ENCODE measurements around the gene CYP3A7. TPM values are rescaled to one million over a fixed set of nuclear protein-coding genes. Genes with fewer than 3 reads are reported as not detected.

CYP3A7 gene
- total and polyA plus RNA-seq, 11 donors, result not detected

DNA sequence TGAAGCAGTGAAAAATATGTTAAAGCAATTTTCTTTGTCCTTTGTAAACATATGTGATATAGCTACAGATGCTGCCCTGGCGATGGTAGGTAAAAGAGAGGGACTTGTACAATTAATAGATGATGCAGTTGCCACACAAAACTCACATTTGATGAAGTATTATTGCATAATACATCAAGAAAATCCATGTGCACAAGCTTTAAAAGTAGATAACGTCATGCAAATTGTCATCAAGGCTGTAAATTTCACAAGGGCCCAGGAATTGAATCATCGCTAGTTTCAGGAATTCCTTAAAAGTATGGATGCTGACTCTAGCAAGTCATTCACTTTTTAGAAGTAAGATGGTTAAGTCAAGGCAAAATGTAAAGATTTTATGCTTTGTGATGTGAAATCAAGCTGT is 65.2 kb downstream of the CYP3A7 start:
- WGBS, 4 donors, result 93 to 95% (median 94%) methylated on average over 3 of the region's 3 CpGs
- intact Hi-C loops (cut with DNase I), result no loop called here
- ATAC-seq, result no peak
- Histone ChIP-seq H3K4me1 (peaks cover 0 to 5% (median 0%) of the 10 kb centered on the region in 12 donors), H3K27me3 (no peaks in the 10 kb centered on the region), H3K36me3 (peaks cover 0 to 5% (median 1%) of the 10 kb centered on the region in 9 donors), H3K4me3 (no peak overlapping the region), H3K9me3 (no peaks in the 10 kb centered on the region), H3K27ac (no peak overlapping the region)
- DNase-seq, result no peak
- TF ChIP-seq, protein P1, sequence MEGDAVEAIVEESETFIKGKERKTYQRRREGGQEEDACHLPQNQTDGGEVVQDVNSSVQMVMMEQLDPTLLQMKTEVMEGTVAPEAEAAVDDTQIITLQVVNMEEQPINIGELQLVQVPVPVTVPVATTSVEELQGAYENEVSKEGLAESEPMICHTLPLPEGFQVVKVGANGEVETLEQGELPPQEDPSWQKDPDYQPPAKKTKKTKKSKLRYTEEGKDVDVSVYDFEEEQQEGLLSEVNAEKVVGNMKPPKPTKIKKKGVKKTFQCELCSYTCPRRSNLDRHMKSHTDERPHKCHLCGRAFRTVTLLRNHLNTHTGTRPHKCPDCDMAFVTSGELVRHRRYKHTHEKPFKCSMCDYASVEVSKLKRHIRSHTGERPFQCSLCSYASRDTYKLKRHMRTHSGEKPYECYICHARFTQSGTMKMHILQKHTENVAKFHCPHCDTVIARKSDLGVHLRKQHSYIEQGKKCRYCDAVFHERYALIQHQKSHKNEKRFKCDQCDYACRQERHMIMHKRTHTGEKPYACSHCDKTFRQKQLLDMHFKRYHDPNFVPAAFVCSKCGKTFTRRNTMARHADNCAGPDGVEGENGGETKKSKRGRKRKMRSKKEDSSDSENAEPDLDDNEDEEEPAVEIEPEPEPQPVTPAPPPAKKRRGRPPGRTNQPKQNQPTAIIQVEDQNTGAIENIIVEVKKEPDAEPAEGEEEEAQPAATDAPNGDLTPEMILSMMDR (IDR thresholded peaks at IDR 0.05), result no peak
- TF ChIP-seq POLR2A (IDR thresholded peaks at IDR 0.05), result no peak

DNA sequence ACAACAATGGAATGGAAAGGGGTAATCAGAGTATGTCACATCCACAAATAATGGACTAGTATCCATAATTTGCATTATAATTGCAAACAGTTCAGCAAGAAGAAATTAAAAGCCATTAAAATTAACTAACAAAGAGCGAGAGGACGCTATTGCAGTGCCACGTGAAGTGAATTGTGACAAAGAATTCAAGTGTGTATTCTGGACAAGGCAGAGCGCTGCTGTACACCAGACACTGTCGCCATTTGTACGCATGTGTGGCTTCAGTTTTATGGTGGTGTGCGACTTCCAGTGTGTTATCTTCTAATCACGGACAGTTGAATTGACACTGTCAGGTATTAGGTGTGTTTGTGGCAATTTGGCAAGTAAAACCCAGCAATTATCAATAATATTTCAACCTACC is 66.5 kb downstream of the CYP3A7 start:
- DNase-seq, result no peak
- no peak for ATAC-seq
- intact Hi-C loops (cut with DNase I), result no loop called here
- 87 to 97% (median 94%) methylated on average over 8 of the region's 8 CpGs for WGBS, 4 donors
- peaks cover 0 to 5% (median 0%) of the 10 kb centered on the region in 12 donors for H3K4me1 ChIP-seq
- no peak overlapping the region for H3K4me3 ChIP-seq
- H3K27me3 ChIP-seq, result no peaks in the 10 kb centered on the region
- TF ChIP-seq, protein P1 (IDR thresholded peaks at IDR 0.05), result no peak
- no peak for TF ChIP-seq POLR2A (IDR thresholded peaks at IDR 0.05)
- no peak overlapping the region for H3K27ac ChIP-seq
- no peaks in the 10 kb centered on the region for H3K9me3 ChIP-seq
- H3K36me3 ChIP-seq, result peaks cover 0 to 6% (median 2%) of the 10 kb centered on the region in 9 donors

DNA sequence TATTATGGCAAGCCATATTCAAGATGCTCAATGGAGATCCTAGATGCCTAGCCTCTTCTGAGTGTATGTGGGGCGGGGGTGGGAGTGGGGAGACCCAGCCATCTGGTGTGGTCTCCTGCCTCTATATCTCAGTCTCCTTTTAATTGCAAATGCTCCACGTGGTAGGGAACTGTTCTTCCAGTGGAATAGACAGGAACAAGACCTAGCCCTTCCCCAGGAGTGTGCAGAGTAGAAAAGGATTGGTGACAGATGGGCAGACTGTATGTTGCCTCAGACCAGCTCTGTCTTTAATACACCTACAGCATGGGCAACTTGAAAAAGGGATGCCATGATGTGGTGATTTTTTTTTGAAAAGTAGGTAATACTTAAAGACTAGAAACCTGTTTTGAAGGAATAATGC is 67.8 kb downstream of the CYP3A7 start:
- 69 to 71% (median 69%) methylated on average over 2 of the region's 2 CpGs for WGBS, 4 donors
- intact Hi-C loops (cut with DNase I), result no loop called here

DNA sequence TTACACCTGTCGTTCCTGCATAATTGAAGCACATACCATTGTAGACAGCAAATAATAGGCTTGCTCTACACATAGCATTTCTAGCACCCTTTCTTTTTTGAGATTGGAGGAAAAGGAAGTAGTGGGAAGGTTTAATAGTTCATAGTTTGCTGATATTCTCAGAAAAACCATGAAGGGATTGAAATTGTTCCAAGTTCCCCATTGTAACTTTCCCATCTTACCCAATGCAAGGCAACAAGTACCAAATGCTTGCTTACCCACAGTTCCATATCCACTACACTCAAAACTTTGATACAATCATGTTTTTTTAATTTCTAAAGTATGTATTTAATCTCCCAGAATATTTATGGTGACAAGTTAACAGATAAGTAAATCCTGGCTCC is 69.0 kb downstream of the CYP3A7 start:
- Histone ChIP-seq H3K4me3 (no peak overlapping the region), H3K36me3 (peaks cover 0 to 8% (median 3%) of the 10 kb centered on the region in 9 donors), H3K4me1 (peaks cover 0 to 5% (median 0%) of the 10 kb centered on the region in 12 donors), H3K9me3 (no peaks in the 10 kb centered on the region), H3K27me3 (no peaks in the 10 kb centered on the region), H3K27ac (no peak overlapping the region)
- TF ChIP-seq, protein P1 (IDR thresholded peaks at IDR 0.05), result no peak
- TF ChIP-seq POLR2A (IDR thresholded peaks at IDR 0.05), result no peak
- ATAC-seq, result no peak
- intact Hi-C loops (cut with DNase I), result no loop called here
- WGBS, 4 donors, result 88 to 93% (median 89%) methylated on average over 1 of the region's 1 CpG
- DNase-seq, result no peak

More for the DNA sequence above, 67.8 kb downstream of the CYP3A7 start:
- DNase-seq, result no peak
- H3K27me3 ChIP-seq, result no peaks in the 10 kb centered on the region
- peaks cover 0 to 6% (median 2%) of the 10 kb centered on the region in 9 donors for H3K36me3 ChIP-seq
- no peak overlapping the region for H3K27ac ChIP-seq
- no peak for ATAC-seq
- H3K9me3 ChIP-seq, result no peaks in the 10 kb centered on the region
- TF ChIP-seq, protein P1 (IDR thresholded peaks at IDR 0.05), result no peak
- no peak for TF ChIP-seq POLR2A (IDR thresholded peaks at IDR 0.05)
- H3K4me1 ChIP-seq, result peaks cover 0 to 5% (median 0%) of the 10 kb centered on the region in 12 donors
- H3K4me3 ChIP-seq, result no peak overlapping the region
